ENCODE data around the gene STK4. TPM values are rescaled to one million over a fixed set of nuclear protein-coding genes. Genes with fewer than 3 reads are reported as not detected.
"Not testable (repeated sequence)": the region's sequence is repeated elsewhere in the genome, so short reads cannot be mapped to it uniquely, and the experiment has no call there.

Gene STK4
- total and polyA plus RNA-seq, 2 experiments from 2014 or later = 16.0 to 19.1 TPM

- Histone ChIP-seq H3K9me3 (ENCODE audit: low read depth) (no peaks in the 10 kb centered on the region), H3K4me1 (ENCODE audit: low read depth) (peaks cover 14% of the 10 kb centered on the region), H3K27ac (no peak overlapping the region), H3K27me3 (no peaks in the 10 kb centered on the region), H3K4me3 (no peak overlapping the region), H3K36me3 (no peaks in the 10 kb centered on the region)
- TF ChIP-seq CTCF (IDR thresholded peaks at IDR 0.05; ENCODE audit: low read depth, low read length) = no peak
- DNase-seq (ENCODE audit: low read depth in 1 of 2, low spot score in 1 of 2) = peak in 1 of 2 donors; percentile 74
These were observed 46.5 kb downstream of the STK4 start for GRCh38 chr20:45012682-45013302.

GRCh38 chr20:45014131-45014530, 47.8 kb downstream of the STK4 start:
- not testable (repeated sequence) for H3K36me3 ChIP-seq; H3K4me3 ChIP-seq; H3K27me3 ChIP-seq; H3K27ac ChIP-seq; H3K9me3 ChIP-seq (ENCODE audit: low read depth)
- peaks cover 14% of the 10 kb centered on the region for H3K4me1 ChIP-seq (ENCODE audit: low read depth)
- peak in 1 of 2 donors; percentile 76 for DNase-seq (ENCODE audit: low read depth in 1 of 2, low spot score in 1 of 2)

- no peak for TF ChIP-seq CTCF (IDR thresholded peaks at IDR 0.05; ENCODE audit: low read depth, low read length)
These were observed 48.5 kb downstream of the STK4 start for GRCh38 chr20:45014671-45015415.

GRCh38 chr20:45016089-45016671, 49.9 kb downstream of the STK4 start:
- Histone ChIP-seq H3K4me3 (no peak overlapping the region), H3K9me3 (ENCODE audit: low read depth) (no peaks in the 10 kb centered on the region), H3K27ac (no peak overlapping the region), H3K27me3 (no peaks in the 10 kb centered on the region), H3K36me3 (no peaks in the 10 kb centered on the region), H3K4me1 (ENCODE audit: low read depth) (peaks cover 20% of the 10 kb centered on the region)
- no peak for TF ChIP-seq CTCF (IDR thresholded peaks at IDR 0.05; ENCODE audit: low read depth, low read length)
- DNase-seq (ENCODE audit: low read depth in 1 of 2, low spot score in 1 of 2) = peak; percentile 4 to 90

More at GRCh38 chr20:45014671-45015415, 48.5 kb downstream of the STK4 start:
- peak in 1 of 2 donors; percentile 87 for DNase-seq (ENCODE audit: low read depth in 1 of 2, low spot score in 1 of 2)
- no peak overlapping the region for H3K4me3 ChIP-seq
- no peaks in the 10 kb centered on the region for H3K36me3 ChIP-seq
- H3K27me3 ChIP-seq = no peaks in the 10 kb centered on the region
- H3K4me1 ChIP-seq (ENCODE audit: low read depth) = peaks cover 20% of the 10 kb centered on the region
- H3K9me3 ChIP-seq (ENCODE audit: low read depth) = no peaks in the 10 kb centered on the region
- H3K27ac ChIP-seq = no peak overlapping the region

GRCh38 chr20:45017281-45017680, 51.0 kb downstream of the STK4 start:
- no peaks in the 10 kb centered on the region for H3K9me3 ChIP-seq (ENCODE audit: low read depth)
- no peak overlapping the region for H3K27ac ChIP-seq
- no peaks in the 10 kb centered on the region for H3K27me3 ChIP-seq
- DNase-seq (ENCODE audit: low read depth in 1 of 2, low spot score in 1 of 2) = no peak
- no peak overlapping the region for H3K4me3 ChIP-seq
- peaks cover 20% of the 10 kb centered on the region for H3K4me1 ChIP-seq (ENCODE audit: low read depth)
- H3K36me3 ChIP-seq = no peaks in the 10 kb centered on the region
- TF ChIP-seq CTCF (IDR thresholded peaks at IDR 0.05; ENCODE audit: low read depth, low read length) = no peak

- Histone ChIP-seq H3K36me3 (no peaks in the 10 kb centered on the region), H3K4me1 (ENCODE audit: low read depth) (peaks cover 20% of the 10 kb centered on the region), H3K9me3 (ENCODE audit: low read depth) (no peaks in the 10 kb centered on the region), H3K4me3 (no peak overlapping the region), H3K27me3 (no peaks in the 10 kb centered on the region), H3K27ac (no peak overlapping the region)
- TF ChIP-seq CTCF (IDR thresholded peaks at IDR 0.05; ENCODE audit: low read depth, low read length) = no peak
- peak in 1 of 2 donors; percentile 38 for DNase-seq (ENCODE audit: low read depth in 1 of 2, low spot score in 1 of 2)
These were observed 51.5 kb downstream of the STK4 start for GRCh38 chr20:45017857-45018256.

All from cardiac muscle cell (in vitro differentiated cells and primary cell).